ENCODE results near the gene STEAP1B. TPM values are rescaled to one million over a fixed set of nuclear protein-coding genes. Genes with fewer than 3 reads are reported as not detected.
"Not testable (repeated sequence)": the region's sequence is repeated elsewhere in the genome, so short reads cannot be mapped to it uniquely, and the experiment has no call there.

Gene STEAP1B
- 0.15 TPM for total RNA-seq (2013)
- polyA plus RNA-seq (under 1 TPM in 1 of 3 donors, not detected in 2; 0.16 TPM), polyA minus RNA-seq (0.28 TPM in 1 of 2 replicates, not detected in the other), total RNA-seq (0 to 6.8 (median 0.34) reads per million in 11 experiments)

- WGBS (ENCODE audit: insufficient coverage): 7% methylated on average over 45 of the region's 55 CpGs
- H3K4me1 ChIP-seq (ENCODE audit: control insufficient read depth in 1 of 2, insufficient read depth in 2 of 2, low read length in 2 of 2); H3K27ac ChIP-seq (ENCODE audit: low read depth in 1 of 2, low read length in 2 of 2); H3K36me3 ChIP-seq (replicated peaks in 1 of 2; ENCODE audit: control insufficient read depth in 1 of 2, insufficient read depth in 2 of 2, low read length in 2 of 2); H3K4me1 Mint-ChIP-seq; H4K20me1 ChIP-seq (ENCODE audit: insufficient read depth, low read length); intact Hi-C loops (cut with micrococcal nuclease); H3K9me3 Mint-ChIP-seq; H3K9me3 ChIP-seq (replicated peaks in 1 of 2; ENCODE audit: control insufficient read depth in 1 of 2, insufficient read depth in 1 of 2, low read length in 2 of 2); H3K27ac Mint-ChIP-seq; H3K79me2 ChIP-seq (ENCODE audit: insufficient read depth, low read length); H3K9ac ChIP-seq (ENCODE audit: insufficient read depth, low read length, poor library complexity, severe bottlenecking); H3K36me3 Mint-ChIP-seq: not testable (repeated sequence)
- peak; percentile 68 to 77 (median 71) for DNase-seq
- peaks cover 20 to 30% (median 22%) of the 10 kb centered on the region in 3 donors for H3K27me3 Mint-ChIP-seq (ENCODE audit: low read depth in 3 of 3)
- TF ChIP-seq CTCF (IDR thresholded peaks at IDR 0.05): peak; percentile 77
- peak within 1 kb of the TSS; percentile 71 for H2AFZ ChIP-seq (ENCODE audit: insufficient read depth, low read depth, low read length, poor library complexity, severe bottlenecking)
- peak within 1 kb of the TSS; percentile 39 for H3K4me2 ChIP-seq (replicated peaks; ENCODE audit: extremely low read depth, low read length, poor library complexity, severe bottlenecking)
- H3K4me3 Mint-ChIP-seq: peak within 1 kb of the TSS; percentile 12 to 77
- peaks cover 0 to 16% of the 10 kb centered on the region in 2 donors for H3K27me3 ChIP-seq (ENCODE audit: control insufficient read depth in 2 of 2, insufficient read depth in 2 of 2, low read length in 2 of 2)
- peak within 1 kb of the TSS in 1 of 3 experiments; percentile 36 for H3K4me3 ChIP-seq (replicated peaks in 1 of 3; ENCODE audit: low read depth in 2 of 3, low read length in 3 of 3)
These were observed at the start of gene STEAP1B for GRCh38 chr7:22499888-22500689. TSS of gene STEAP1B (minus strand) at chr7:22500188. CDS start at chr7:22494855, 5,333 bp downstream.

- Mint-ChIP-seq H3K27ac (no peak overlapping the region), H3K36me3 (peaks cover 0 to 2% of the 10 kb centered on the region in 2 donors), H3K4me1 (peaks cover 11% of the 10 kb centered on the region), H3K4me3 (peak overlapping the region in 1 of 2 donors; percentile 85), H3K9me3 (peaks cover 0 to 8% (median 3%) of the 10 kb centered on the region in 7 donors), H3K27me3 (ENCODE audit: low read depth in 3 of 3) (peaks cover 51 to 56% (median 54%) of the 10 kb centered on the region in 3 donors)
- Histone ChIP-seq H3K27me3 (ENCODE audit: control insufficient read depth in 2 of 2, insufficient read depth in 2 of 2, low read length in 2 of 2) (peaks cover 43 to 62% of the 10 kb centered on the region in 2 donors), H3K4me3 (replicated peaks in 1 of 3; ENCODE audit: low read depth in 2 of 3, low read length in 3 of 3) (no peak overlapping the region), H2AFZ (ENCODE audit: insufficient read depth, low read depth, low read length, poor library complexity, severe bottlenecking) (no peak overlapping the region), H3K9ac (ENCODE audit: insufficient read depth, low read length, poor library complexity, severe bottlenecking) (no peak overlapping the region), H3K4me2 (replicated peaks; ENCODE audit: extremely low read depth, low read length, poor library complexity, severe bottlenecking) (no peak overlapping the region), H3K9me3 (replicated peaks in 1 of 2; ENCODE audit: control insufficient read depth in 1 of 2, insufficient read depth in 1 of 2, low read length in 2 of 2) (peaks cover 0 to 21% of the 10 kb centered on the region in 2 donors), H3K36me3 (replicated peaks in 1 of 2; ENCODE audit: control insufficient read depth in 1 of 2, insufficient read depth in 2 of 2, low read length in 2 of 2) (no peaks in the 10 kb centered on the region), H3K4me1 (ENCODE audit: control insufficient read depth in 1 of 2, insufficient read depth in 2 of 2, low read length in 2 of 2) (peaks cover 0 to 6% of the 10 kb centered on the region in 2 donors), H4K20me1 (ENCODE audit: insufficient read depth, low read length) (no peaks in the 10 kb centered on the region), H3K27ac (ENCODE audit: low read depth in 1 of 2, low read length in 2 of 2) (no peak overlapping the region), H3K79me2 (ENCODE audit: insufficient read depth, low read length) (no peaks in the 10 kb centered on the region)
- no peak for DNase-seq
- no CpG with 5 or more reads among the region's 5 CpGs for WGBS (ENCODE audit: insufficient coverage)
- TF ChIP-seq CTCF (IDR thresholded peaks at IDR 0.05): no peak
- intact Hi-C loops (cut with micrococcal nuclease): no loop called here
These were observed 49.1 kb upstream of the STEAP1B start for GRCh38 chr7:22549051-22549450.
